GM19239 (cell line): Measurements from ENCODE around the gene DGCR2.

Source experiments
- DNase-seq: peaks from one replicate; pipeline ENCODE4 v3.0.0; 2011; ENCODE audit warnings: low spot score; ENCODE audit not compliant: insufficient read length
- FAIRE-seq: peaks from 2 replicates; lab custom pipeline; 2011; peaks lifted over from hg19 to GRCh38; lab: Jason Lieb, UNC

DGCR2 gene

DNA sequence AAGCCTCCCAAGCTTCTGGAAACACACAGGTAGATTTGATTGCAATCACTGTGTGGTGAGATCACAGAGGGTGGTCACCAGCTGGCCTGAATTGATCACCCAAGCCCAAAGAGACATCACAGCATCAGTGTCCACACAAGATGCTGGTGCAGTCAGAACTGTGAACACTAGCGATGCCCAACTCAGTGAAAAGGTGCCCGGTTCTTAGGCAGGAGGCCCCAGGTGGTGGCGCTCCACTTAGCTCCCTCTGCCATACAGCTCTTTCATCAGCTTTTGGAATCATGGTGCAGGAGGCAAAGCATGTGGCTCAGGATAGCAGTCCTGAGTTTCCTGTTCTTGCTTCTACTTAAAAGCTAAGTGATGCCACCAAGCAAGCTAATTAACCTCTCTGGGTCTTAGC is 11.1 kb downstream of the DGCR2 start:
- DNase-seq (no peak), FAIRE-seq (no peak)

DNA sequence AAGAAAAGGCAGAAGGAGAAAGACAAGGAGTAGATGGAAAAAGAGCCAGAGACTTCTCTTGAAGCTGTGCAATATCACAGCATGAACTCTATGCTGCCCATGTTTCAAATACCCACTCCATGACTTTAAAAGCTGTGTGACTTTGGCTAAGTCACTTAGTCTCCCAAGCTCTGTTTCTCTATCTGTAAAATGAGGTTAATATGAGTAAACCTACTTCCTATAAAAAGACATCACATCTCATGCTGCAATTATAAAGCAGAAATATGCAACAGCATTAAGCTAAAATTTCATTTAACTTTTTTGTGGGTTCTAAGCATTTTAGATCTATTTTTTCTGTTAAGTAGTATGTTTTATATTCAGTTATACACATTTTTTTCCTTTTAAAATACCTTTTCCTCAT is 11.6 kb downstream of the DGCR2 start:
- DNase-seq (no peak), FAIRE-seq (no peak)

GRCh38 chr22:19110064-19110458 is 12.2 kb downstream of the DGCR2 start:
- DNase-seq (no peak), FAIRE-seq (no peak)

GRCh38 chr22:19109198-19110063 is 12.8 kb downstream of the DGCR2 start:
- peak; percentile 52 for DNase-seq
- peak; percentile 73 for FAIRE-seq

GRCh38 chr22:19108807-19109197 is 13.4 kb downstream of the DGCR2 start:
- no peak for FAIRE-seq

DNA sequence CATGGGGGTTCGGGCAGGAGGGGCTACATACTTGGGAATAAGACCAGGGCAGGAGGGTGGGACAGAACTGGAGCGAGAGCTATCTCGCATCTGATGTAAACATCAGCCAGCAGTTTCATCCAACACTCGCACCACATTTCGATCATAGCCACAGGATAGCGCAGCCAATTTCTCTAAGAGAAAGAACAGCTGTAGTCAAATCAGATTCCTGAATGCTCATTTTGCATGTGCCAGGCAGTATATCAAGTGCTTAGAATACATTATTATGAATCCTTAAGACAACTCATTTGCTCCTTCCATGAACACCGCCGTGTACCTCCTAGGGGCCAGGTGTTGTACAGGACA is 14.5 kb downstream of the DGCR2 start:
- DNase-seq (no peak), FAIRE-seq (no peak)

More at GRCh38 chr22:19108807-19109197, 13.4 kb downstream of the DGCR2 start:
- DNase-seq, result no peak

GRCh38 chr22:19106886-19107729 is 15.1 kb downstream of the DGCR2 start:
- no peak for DNase-seq
- no peak for FAIRE-seq

DNA sequence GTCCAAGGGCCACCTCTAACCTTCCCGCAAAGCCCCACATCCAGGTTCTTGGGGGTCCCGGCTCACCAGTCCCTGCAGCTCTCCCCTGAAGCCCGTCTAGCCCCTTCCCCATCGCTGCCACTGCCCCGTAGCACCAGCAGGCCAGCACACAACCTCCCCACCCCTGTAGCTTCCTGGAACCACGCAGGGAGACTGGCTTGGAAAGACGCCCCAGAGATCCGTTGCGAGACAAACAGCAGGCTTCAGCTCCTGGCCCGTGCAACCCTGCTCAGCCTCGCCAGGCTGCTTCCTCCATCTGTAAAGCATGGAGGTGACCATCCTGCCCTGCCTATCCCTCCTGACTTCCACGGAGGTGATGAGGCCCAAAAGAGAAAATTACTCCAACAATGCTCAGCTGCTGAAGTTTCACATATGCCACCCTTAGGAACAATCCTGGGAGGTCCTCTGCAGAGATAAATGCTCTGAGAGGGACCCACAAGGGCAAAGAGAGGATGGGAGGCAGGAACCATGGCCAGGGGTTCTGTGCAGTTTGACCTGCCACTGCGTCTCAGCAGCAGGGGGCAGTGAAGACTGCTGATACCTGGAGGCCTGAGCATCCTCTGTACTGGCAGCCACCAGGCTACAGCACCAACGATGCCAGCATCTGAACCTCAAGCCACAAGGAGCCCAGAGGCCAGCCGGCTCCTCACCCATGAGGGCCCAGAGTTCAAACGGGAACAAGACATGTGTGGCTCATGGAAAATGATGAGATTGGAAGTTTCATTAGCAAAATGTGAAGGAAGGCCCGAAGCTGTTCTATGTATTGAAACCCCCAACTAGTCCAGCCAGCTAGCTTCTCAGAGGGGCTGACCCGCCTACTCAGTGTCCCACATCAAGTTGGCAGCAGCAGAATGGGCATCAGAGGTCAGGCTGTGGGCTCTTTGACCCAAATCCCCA is 16.1 kb downstream of the DGCR2 start:
- FAIRE-seq, result no peak
- no peak for DNase-seq

GRCh38 chr22:19105456-19105855 is 16.8 kb downstream of the DGCR2 start:
- DNase-seq (no peak), FAIRE-seq (no peak)

GRCh38 chr22:19103880-19104821 is 18.1 kb downstream of the DGCR2 start:
- no peak for DNase-seq
- FAIRE-seq, result no peak

- no peak for FAIRE-seq
Measured at GRCh38 chr22:19098157-19098556, 24.1 kb downstream of the DGCR2 start.

DNA sequence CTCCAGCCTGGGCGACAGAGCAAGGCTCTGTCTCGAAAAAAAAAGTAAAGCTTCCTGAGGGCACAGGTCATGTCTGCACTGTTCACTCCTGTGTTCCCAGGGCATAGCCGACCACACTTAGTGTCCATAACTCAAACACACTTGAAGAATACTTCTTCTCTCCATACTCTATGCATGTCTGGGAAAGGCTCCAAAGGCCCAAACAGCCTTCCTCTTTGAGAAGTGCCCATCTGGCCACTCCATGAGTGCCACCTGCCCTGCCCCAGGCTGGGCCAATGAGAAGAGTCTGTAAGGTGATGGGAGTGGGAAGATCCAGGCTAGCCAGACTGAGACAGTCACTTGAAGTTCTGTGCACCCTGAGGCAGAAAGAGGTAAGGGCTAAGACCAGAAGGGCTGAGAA is 24.7 kb downstream of the DGCR2 start:
- no peak for FAIRE-seq

More at GRCh38 chr22:19098157-19098556, 24.1 kb downstream of the DGCR2 start:
- no peak for DNase-seq

DNA sequence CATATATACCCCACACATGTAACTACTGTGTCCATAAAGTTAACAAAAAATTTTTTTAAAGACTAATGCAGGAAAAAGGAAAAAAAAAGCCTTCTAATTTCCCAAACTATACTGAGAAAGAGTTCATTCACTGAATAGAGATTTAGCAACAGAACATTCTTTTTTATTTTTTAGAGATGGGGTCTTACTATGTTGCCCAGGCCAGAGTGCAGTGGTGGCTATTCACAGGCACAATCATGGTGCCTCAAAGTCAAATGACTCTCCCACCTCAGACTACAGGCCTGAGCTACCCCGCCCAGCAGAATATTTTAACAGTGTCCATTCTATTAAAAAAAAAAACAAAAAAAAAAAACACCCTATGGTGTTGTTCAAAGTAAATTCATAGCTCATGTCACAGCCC is 25.7 kb downstream of the DGCR2 start:
- FAIRE-seq, result no peak
- DNase-seq, result no peak

More for the DNA sequence above, 24.7 kb downstream of the DGCR2 start:
- no peak for DNase-seq

- FAIRE-seq, result no peak
- no peak for DNase-seq
Measured at GRCh38 chr22:19094393-19094997, 27.7 kb downstream of the DGCR2 start.

GRCh38 chr22:19092725-19093124 is 29.5 kb downstream of the DGCR2 start:
- FAIRE-seq, result no peak

DNA sequence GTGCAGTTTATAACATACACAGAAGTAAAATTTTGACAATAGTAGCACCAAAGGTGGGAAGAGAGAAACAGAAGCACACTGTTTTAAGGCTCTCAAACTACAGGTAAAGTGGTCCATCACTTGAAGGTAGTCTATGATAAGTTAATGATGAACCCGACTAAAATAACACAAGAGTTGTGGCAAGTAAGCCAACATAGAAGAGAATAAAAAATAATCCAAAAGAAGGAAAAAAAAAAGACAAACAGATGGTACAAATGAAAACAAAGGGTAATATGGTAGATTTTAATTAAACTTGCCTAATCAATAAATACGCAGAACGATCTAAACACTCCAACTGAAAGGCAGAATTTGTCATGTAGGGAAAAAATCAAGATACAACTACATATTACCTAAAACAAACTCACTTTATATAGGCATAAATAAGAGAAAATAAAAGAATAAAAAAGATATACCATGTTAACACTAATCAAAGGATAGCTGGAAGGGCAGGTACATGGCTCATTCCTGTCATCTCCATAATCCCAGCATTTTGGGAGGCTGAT is 31.6 kb downstream of the DGCR2 start:
- FAIRE-seq (no peak), DNase-seq (no peak)

More at GRCh38 chr22:19092725-19093124, 29.5 kb downstream of the DGCR2 start:
- no peak for DNase-seq

DNA sequence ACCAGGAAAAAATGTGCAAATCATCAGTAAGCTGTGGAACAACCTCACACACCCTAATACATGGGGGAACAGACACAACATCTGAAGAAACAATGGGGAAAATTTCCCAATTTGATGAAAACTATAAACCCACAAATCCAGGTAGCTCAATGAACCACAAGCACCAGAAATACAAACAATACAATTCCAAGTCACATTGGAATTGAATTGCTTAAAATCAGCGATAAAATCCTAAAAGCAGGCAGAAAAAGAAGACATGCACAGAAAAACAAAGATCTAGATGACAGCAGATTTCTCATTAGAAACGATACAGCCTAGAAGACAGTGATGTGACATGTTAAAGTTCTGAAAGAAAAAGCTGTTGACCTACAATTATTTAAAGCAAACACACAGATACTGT is 32.0 kb downstream of the DGCR2 start:
- DNase-seq, result no peak
- FAIRE-seq, result no peak

DNA sequence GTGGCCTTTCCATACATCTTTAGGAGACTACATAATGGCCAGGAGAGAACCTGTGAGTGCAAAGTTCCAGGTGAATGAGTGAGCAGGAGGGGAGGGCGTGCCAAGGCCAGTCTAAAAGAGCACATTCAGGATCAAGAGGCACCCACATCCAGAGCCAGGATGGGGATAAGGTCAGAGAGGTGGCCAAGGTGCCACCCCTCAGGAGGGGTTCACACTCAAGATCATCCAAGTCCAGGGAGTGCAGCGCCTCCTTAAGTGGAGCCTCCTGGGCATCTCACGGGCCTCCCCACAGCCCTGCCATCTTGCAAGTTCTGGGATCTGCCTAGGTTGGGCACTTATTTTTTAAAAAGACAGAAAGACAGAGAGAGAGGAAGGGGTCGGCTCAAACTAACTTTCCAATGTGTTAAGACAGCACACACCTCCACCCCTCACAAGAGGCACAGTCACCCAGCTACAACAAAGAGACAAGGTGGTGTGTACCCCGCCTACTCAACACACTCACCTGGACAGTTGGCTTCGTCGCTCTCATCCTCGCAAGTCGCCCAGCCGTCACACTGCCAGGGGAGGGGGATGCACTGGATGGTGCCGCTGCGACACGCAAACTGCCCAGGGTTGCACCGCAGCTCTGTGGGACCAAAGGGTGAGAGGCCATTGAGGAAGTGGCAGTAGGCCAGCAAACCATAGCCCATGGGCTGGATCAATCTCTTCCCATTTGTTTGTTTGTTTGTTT is 33.2 kb downstream of the DGCR2 start:
- no peak for DNase-seq
- no peak for FAIRE-seq
